Lower leg skin (tissue), 3 donors: ENCODE results near the gene POLR3G.

Experiments
- POLR2A ChIP-seq, 2 donors: fragments of 450-650 bp; IDR thresholded peaks; one replicate each; pipeline ENCODE4 v1.6.1; 2016 to 2017; ENCODE audit warnings: antibody characterized with exemption in 2 of 2, mild to moderate bottlenecking in 1 of 2, moderate library complexity in 1 of 2
- TF ChIP-seq, protein P1 (sequence below), 3 donors: fragments of 450-650 bp; IDR thresholded peaks; one replicate each; pipeline ENCODE4 v1.5.1; 2016; ENCODE audit warnings: antibody characterized with exemption in 3 of 3, mild to moderate bottlenecking in 3 of 3, moderate library complexity in 2 of 3

DNA sequence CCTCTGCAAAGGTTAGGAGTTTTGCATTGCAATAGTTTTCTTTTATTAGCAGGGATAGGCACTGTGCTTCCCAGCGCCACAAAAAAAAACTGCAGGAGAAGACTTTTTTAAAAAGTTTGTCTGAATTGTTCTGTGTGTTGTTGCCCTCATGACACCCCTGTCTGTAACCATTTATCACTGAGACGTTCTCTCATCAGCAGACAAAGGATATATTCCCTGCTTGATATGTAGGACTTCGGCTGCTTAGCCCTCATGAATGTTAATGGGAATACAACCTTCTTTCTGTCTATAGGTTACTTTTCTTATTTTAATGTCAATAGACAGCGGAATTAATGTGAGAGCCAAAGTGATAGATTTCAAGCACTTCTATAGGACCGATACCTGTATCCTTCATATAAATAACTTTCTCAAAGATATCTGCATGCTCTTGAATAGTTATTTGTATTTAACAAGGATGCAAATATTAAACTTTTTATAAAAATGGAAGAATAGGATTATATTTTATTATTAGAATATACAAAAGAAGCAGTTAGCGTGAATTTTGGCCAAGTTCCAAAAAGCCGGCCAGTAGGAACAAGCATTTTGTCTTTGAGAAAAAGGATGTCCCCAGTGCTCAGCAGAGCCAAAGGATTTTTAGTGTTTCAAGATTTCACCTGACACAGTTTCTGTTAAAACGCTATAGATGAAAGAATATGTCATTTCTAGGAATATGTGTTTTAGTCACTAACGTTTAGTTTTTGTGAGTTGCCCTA, 56.2 kb downstream of the POLR3G start:
- TF ChIP-seq, protein P1, sequence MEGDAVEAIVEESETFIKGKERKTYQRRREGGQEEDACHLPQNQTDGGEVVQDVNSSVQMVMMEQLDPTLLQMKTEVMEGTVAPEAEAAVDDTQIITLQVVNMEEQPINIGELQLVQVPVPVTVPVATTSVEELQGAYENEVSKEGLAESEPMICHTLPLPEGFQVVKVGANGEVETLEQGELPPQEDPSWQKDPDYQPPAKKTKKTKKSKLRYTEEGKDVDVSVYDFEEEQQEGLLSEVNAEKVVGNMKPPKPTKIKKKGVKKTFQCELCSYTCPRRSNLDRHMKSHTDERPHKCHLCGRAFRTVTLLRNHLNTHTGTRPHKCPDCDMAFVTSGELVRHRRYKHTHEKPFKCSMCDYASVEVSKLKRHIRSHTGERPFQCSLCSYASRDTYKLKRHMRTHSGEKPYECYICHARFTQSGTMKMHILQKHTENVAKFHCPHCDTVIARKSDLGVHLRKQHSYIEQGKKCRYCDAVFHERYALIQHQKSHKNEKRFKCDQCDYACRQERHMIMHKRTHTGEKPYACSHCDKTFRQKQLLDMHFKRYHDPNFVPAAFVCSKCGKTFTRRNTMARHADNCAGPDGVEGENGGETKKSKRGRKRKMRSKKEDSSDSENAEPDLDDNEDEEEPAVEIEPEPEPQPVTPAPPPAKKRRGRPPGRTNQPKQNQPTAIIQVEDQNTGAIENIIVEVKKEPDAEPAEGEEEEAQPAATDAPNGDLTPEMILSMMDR (IDR thresholded peaks at IDR 0.05) = no peak
- TF ChIP-seq POLR2A (IDR thresholded peaks at IDR 0.05) = no peak
